SU-DHL-6 (cell line): Measurements from ENCODE around the gene USH1C.

Experiments used
- CTCF ChIP-seq: fragments of 200-600 bp; sonication (generic); IDR thresholded peaks from one replicate; pipeline ENCODE4 v1.5.1; 2017; ENCODE audit warnings: antibody characterized with exemption, mild to moderate bottlenecking, low read length, moderate library complexity; ENCODE audit not compliant: insufficient read depth, poor library complexity, severe bottlenecking
- EZH2phosphoT487 ChIP-seq: fragments of 200-600 bp; sonication (generic), shearing (Covaris generic); conservative IDR thresholded peaks from 2 replicates; pipeline ENCODE4 v1.6.1; 2018; ENCODE audit warnings: mild to moderate bottlenecking, antibody characterized with exemption, low read length, moderate library complexity, mixed read lengths

- TF ChIP-seq CTCF (no peak), EZH2phosphoT487 (no peak)
These were observed 10.9 kb downstream of the USH1C start for GRCh38 chr11:17533341-17533740.
